Measurements from ENCODE around the gene RAB22A.

Gene RAB22A

DNA sequence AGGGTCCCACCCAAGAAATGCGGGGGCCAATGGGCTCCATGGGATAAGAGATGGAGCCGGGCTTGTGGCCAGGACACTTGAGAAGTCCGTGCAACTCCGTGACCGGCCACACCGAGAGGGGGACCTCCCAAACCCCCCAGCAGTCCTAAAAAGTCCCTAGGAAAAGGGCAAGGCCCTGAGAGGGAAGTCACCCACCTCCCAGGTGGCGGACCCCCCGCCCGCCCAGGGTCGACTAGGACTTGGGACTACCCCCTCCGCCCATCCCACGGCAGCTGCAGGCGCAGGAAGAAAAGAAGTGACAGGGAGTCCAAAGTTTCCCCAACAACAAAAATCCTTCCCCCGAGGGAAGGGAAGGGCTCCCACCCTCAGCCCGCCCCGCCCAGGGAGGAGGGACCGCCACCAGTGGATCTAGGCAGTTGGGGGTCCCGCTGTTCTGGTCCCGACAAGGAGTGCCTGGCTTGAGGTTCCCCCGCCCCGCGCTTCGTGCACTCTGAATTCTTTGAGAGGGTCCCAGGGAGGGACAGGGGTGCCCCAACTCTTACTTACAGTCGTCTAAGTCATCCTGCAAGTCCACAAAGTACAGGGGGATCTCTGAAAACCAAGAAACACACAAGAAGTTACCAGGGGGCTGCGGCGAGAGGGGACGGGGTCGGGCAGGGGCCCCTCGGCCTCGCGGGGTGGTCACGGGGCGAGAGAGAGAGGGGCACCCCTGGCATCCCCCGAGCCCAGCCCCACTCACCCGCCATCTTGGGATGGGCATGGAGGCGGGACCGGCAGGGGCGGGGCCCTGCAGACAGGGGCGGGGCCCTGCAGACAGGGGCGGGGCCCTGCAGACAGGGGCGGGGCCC lies 611 bp upstream of the RAB22A start:
- H3K79me2 ChIP-seq (ENCODE audit: low read length): peaks cover 17% of the 10 kb centered on the region
- no peak for TF ChIP-seq EZH2phosphoT487 (IDR thresholded peaks at IDR 0.05; ENCODE audit: low read depth)
- TF ChIP-seq, protein P1, sequence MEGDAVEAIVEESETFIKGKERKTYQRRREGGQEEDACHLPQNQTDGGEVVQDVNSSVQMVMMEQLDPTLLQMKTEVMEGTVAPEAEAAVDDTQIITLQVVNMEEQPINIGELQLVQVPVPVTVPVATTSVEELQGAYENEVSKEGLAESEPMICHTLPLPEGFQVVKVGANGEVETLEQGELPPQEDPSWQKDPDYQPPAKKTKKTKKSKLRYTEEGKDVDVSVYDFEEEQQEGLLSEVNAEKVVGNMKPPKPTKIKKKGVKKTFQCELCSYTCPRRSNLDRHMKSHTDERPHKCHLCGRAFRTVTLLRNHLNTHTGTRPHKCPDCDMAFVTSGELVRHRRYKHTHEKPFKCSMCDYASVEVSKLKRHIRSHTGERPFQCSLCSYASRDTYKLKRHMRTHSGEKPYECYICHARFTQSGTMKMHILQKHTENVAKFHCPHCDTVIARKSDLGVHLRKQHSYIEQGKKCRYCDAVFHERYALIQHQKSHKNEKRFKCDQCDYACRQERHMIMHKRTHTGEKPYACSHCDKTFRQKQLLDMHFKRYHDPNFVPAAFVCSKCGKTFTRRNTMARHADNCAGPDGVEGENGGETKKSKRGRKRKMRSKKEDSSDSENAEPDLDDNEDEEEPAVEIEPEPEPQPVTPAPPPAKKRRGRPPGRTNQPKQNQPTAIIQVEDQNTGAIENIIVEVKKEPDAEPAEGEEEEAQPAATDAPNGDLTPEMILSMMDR (IDR thresholded peaks at IDR 0.05; ENCODE audit: low read depth, low read length): no peak
- H3K36me3 ChIP-seq (replicated peaks; ENCODE audit: low read depth, low read length): peaks cover 19% of the 10 kb centered on the region
- H3K9me3 ChIP-seq (ENCODE audit: insufficient read depth, low read length): no peaks in the 10 kb centered on the region
- peak overlapping the region; percentile 52 for H3K4me2 ChIP-seq (ENCODE audit: low read length)
- H3K9ac ChIP-seq (ENCODE audit: low read length): peak overlapping the region; percentile 41
- no peaks in the 10 kb centered on the region for H3K27me3 ChIP-seq (ENCODE audit: low read depth, low read length)
- no peaks in the 10 kb centered on the region for H4K20me1 ChIP-seq (ENCODE audit: insufficient read depth, low read length)
- peak overlapping the region; percentile 79 for H2AFZ ChIP-seq (ENCODE audit: low read depth, low read length)
- peak overlapping the region; percentile 78 for H3K4me3 ChIP-seq (ENCODE audit: low read length)
- H3K4me1 ChIP-seq (ENCODE audit: low read length): peaks cover 25% of the 10 kb centered on the region
- H3K27ac ChIP-seq (ENCODE audit: low read length): no peak overlapping the region

DNA sequence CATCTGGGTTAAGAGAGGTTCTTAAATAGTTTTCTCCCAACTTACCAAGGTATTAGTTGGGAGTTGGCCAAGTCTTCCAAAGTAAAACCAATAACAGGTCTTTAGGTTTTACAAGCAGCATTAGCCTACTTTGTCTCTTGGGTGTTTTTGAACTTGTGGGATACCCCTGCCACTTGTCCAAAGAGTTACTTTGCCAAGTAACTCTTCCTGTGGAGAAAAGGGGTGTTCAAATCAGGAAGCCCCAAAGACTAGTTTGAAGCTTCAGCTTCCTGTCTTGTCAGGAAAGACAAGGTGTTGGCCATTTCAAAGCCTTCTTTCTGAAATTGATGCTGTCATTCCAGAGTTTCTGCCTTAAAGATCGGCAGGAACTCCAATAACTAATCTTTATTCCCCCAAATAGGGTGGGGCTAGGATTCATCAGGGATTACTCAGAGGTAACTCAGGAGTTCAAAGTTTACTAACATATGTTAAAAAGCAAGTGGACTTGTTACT lies 822 bp downstream of the RAB22A start:
- H3K4me1 ChIP-seq (ENCODE audit: low read length): peaks cover 25% of the 10 kb centered on the region
- H3K36me3 ChIP-seq (replicated peaks; ENCODE audit: low read depth, low read length): peaks cover 22% of the 10 kb centered on the region
- no peaks in the 10 kb centered on the region for H4K20me1 ChIP-seq (ENCODE audit: insufficient read depth, low read length)
- H2AFZ ChIP-seq (ENCODE audit: low read depth, low read length): peak overlapping the region; percentile 48
- peaks cover 17% of the 10 kb centered on the region for H3K79me2 ChIP-seq (ENCODE audit: low read length)
- H3K4me3 ChIP-seq (ENCODE audit: low read length): peak overlapping the region; percentile 82
- 0 out of 2 replicates have a peak overlapping the region, but pooled peaks have one; percentile 1 for H3K27ac ChIP-seq (ENCODE audit: low read length)
- no peaks in the 10 kb centered on the region for H3K27me3 ChIP-seq (ENCODE audit: low read depth, low read length)
- TF ChIP-seq, protein P1 (IDR thresholded peaks at IDR 0.05; ENCODE audit: low read depth, low read length): no peak
- no peak for TF ChIP-seq EZH2phosphoT487 (IDR thresholded peaks at IDR 0.05; ENCODE audit: low read depth)
- H3K9me3 ChIP-seq (ENCODE audit: insufficient read depth, low read length): no peaks in the 10 kb centered on the region
- H3K9ac ChIP-seq (ENCODE audit: low read length): peak overlapping the region; percentile 78
- peak overlapping the region; percentile 81 for H3K4me2 ChIP-seq (ENCODE audit: low read length)

DNA sequence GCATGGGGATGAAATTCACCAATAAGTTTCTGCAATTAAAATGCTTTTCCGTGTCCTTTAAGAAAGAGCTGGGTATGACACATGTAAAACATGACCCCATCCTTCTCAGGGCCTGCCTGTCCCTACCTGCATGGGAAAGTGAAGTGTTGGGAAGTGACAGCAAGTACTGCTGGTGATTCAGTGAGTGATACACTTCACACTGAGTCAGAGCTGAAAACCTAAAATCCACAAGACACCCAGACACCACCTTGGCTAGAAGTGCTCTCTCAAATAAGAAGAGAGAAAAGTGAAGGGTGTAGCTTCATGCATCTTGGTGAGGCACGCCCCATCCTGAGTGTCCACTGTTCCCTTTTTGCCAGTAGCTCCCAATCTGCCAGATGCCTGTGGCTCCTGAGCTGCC lies 3.3 kb downstream of the RAB22A start:
- Histone ChIP-seq H3K27me3 (ENCODE audit: low read depth, low read length) (no peaks in the 10 kb centered on the region), H3K9me3 (ENCODE audit: insufficient read depth, low read length) (no peaks in the 10 kb centered on the region), H3K4me3 (ENCODE audit: low read length) (no peak overlapping the region), H3K4me1 (ENCODE audit: low read length) (peaks cover 9% of the 10 kb centered on the region), H3K27ac (ENCODE audit: low read length) (no peak overlapping the region), H3K79me2 (ENCODE audit: low read length) (peaks cover 17% of the 10 kb centered on the region), H3K4me2 (ENCODE audit: low read length) (no peak overlapping the region), H3K9ac (ENCODE audit: low read length) (no peak overlapping the region), H4K20me1 (ENCODE audit: insufficient read depth, low read length) (peaks cover 8% of the 10 kb centered on the region; the same call in 1 of the 2 replicates), H2AFZ (ENCODE audit: low read depth, low read length) (no peak overlapping the region), H3K36me3 (replicated peaks; ENCODE audit: low read depth, low read length) (peaks cover 34% of the 10 kb centered on the region)
- no peak for TF ChIP-seq EZH2phosphoT487 (IDR thresholded peaks at IDR 0.05; ENCODE audit: low read depth)
- TF ChIP-seq, protein P1 (IDR thresholded peaks at IDR 0.05; ENCODE audit: low read depth, low read length): no peak

DNA sequence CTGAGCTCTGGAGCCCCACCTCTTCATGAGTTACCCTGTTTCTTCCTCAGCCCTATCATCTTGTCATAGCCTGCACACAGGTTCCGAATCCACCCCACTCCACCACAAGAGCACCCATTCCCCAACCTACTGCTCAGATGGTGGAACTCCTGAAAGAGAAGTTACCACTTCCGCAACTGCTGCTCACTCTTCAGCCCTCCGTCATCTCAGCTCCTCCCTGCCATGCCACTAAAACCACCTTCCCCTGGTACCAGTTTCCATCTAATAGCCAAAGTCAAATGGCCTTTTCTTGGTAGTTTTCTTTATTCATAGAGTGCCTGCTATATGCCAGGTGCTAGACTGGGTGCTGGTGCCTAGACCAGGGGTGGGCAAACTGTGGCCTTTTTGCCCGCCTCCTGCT lies 3.9 kb downstream of the RAB22A start:
- H4K20me1 ChIP-seq (ENCODE audit: insufficient read depth, low read length): peaks cover 8% of the 10 kb centered on the region; the same call in 1 of the 2 replicates
- peaks cover 34% of the 10 kb centered on the region for H3K36me3 ChIP-seq (replicated peaks; ENCODE audit: low read depth, low read length)
- no peak overlapping the region for H3K4me3 ChIP-seq (ENCODE audit: low read length)
- no peak overlapping the region for H3K27ac ChIP-seq (ENCODE audit: low read length)
- H2AFZ ChIP-seq (ENCODE audit: low read depth, low read length): no peak overlapping the region
- H3K4me2 ChIP-seq (ENCODE audit: low read length): no peak overlapping the region
- H3K9me3 ChIP-seq (ENCODE audit: insufficient read depth, low read length): no peaks in the 10 kb centered on the region
- H3K4me1 ChIP-seq (ENCODE audit: low read length): peaks cover 9% of the 10 kb centered on the region
- no peaks in the 10 kb centered on the region for H3K27me3 ChIP-seq (ENCODE audit: low read depth, low read length)
- TF ChIP-seq EZH2phosphoT487 (IDR thresholded peaks at IDR 0.05; ENCODE audit: low read depth): no peak
- TF ChIP-seq, protein P1 (IDR thresholded peaks at IDR 0.05; ENCODE audit: low read depth, low read length): no peak
- H3K9ac ChIP-seq (ENCODE audit: low read length): no peak overlapping the region
- peaks cover 17% of the 10 kb centered on the region for H3K79me2 ChIP-seq (ENCODE audit: low read length)
